Measurements from ENCODE around the gene WBP2.

Gene WBP2

GRCh38 chr17:75855310-75856061 is at the start of gene WBP2:
Gene WBP2, minus strand, starts transcription at chr17:75855335. Its CDS starts 38 bp downstream, at chr17:75855297.
- DNase-seq (ENCODE audit: low read depth in 2 of 2, low spot score in 1 of 2), result peak; percentile 93 to 98

- no peak for DNase-seq (ENCODE audit: low read depth in 2 of 2, low spot score in 1 of 2)
Observed at GRCh38 chr17:75902406-75902805, 47.3 kb upstream of the WBP2 start.

DNA sequence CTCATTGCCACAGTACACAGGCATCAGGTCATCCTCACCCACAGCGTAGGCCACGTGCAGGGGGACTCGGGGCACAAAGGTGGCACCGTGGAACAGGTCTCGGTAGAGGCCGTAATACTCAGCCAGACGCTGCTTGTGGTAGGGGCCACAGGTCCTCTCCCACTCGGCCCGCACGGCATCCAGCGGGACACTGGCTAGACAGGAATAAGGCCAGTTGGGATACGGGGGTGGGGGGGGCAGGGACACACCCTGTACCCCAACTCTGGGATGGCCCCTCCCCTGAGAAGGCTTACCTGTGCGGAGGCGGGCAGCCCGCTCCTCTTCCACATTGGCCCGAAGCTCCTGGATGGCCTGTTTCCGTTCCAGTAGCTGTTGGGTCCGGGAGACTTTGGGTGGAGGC is 46.6 kb upstream of the WBP2 start:
- no peak for DNase-seq (ENCODE audit: low read depth in 2 of 2, low spot score in 1 of 2)

DNA sequence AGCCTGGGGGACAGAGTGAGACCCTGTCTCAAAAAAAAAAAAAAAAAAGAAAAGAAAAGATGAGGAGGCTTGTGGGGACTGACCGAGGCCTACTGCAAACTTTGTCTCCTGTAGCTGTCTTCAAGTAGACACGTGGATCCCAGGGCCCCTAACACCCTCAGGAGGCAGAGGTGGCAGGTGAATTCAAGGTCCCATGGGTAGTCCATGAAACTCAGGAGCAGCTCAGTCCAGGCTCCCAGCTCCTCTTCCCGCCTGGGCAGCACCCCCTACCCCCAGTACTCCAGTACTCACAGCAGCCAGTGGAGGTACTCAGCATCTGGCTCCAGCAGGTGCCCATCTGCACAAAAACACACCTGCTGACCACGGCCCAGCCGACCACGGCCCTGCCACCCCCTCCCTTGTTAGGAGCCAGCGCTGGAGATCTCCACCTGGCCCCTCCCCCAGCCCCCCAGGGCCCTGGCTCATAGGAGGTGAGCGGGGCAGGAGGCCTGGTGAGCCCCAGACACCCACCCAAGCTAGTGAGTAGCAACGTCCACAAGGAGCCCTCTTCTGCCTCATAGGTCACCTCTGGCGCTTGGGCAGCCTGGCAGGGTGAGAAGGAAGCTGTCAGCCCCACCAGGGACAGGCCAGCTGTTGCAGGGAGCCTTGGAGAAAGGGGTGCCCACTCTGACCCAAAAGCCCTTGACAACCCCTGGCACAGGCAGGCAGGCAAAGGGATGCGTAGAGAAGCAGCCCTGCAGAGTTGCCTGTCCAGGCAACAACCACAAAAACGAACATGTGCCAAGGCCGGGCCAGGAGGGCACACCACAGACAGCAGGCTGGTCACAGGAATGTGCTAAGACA is 45.8 kb upstream of the WBP2 start:
- no peak for DNase-seq (ENCODE audit: low read depth in 2 of 2, low spot score in 1 of 2)

GRCh38 chr17:75899767-75900468 is 44.8 kb upstream of the WBP2 start:
- no peak for DNase-seq (ENCODE audit: low read depth in 2 of 2, low spot score in 1 of 2)

GRCh38 chr17:75899353-75899752 is 44.2 kb upstream of the WBP2 start:
- no peak for DNase-seq (ENCODE audit: low read depth in 2 of 2, low spot score in 1 of 2)

DNA sequence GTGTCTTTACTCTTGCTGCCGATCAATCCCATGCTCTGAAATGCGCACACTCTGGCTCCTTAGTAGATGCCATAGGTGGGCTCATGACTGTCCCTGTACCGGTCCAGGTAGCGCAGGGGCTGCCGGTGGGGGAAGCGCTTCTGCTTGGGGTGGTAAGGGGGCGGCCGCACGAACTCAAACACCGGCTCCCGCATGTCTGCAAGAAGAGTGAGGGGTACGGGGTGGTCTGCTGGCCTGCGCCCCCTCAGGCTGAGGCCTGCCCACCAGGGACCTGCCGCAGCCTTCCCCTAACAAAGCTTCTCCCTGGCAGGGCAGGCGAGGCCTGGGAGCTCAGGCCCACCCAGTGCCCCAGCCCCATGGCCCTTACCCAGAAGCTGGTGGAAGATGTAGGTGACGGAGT is 43.7 kb upstream of the WBP2 start:
- DNase-seq (ENCODE audit: low read depth in 2 of 2, low spot score in 1 of 2), result no peak

DNA sequence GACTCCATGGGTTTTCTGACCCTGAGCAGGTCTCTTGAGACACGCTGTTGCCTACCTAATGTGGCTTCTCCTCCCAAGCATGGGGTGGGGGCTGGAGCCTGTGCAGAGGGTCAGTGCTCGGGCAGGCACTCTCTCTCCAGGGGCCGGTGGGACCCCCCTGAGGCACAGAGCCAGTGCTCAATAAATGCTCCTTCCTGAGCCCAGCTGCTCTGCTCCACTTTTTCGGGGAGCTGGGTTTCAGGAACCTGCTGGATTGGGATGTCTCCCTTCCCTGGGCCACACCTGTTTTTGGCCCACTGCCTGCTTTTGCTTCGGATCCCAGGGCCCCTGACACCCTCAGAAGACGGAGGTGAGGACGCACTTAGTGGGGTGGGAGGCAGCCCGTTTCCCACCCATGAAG is 42.9 kb upstream of the WBP2 start:
- no peak for DNase-seq (ENCODE audit: low read depth in 2 of 2, low spot score in 1 of 2)

DNA sequence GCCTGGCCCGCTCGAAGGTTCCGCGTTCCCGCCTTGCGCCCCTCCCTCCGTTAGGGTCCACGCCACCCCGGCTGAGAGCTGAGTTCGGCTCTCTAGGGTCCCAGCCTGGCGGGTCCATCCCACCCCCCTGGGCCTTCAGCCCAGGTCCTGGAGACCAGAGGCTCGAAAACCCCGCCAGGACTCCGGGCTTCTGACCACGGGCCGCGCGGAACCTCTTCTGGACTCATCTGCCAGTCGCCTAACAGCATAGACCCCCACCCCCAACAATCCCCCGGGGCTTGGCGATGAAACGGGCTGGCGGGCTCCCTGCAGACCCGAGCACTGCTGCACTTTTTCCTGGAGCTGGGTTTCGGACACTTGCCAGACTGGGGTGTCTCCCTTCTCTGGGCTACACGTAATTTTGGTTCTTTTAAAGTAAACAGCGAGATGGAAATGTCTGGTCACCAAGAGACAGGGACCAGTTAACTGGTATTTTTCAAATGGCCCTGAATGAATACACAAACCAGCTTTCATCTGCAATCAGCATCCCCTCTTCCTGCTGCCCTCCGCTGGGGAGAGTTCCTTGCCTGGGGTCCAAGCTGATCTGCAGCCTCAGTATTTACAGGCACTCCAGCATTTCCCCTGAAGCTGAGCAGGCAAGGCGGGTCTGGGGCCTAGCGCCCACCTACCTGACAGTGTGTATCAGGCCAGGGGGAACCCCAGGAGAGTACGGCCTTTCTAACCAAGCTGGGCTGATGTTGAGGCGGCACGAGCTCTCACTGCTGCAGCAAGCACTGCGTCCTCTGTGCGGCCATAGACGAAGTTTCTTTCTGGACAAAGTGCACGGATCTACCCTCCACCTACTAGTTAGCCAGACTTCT is 42.3 kb upstream of the WBP2 start:
- DNase-seq (ENCODE audit: low read depth in 2 of 2, low spot score in 1 of 2), result no peak

GRCh38 chr17:75896415-75897159 is 41.5 kb upstream of the WBP2 start, which contains the start of gene TRIM65:
Gene TRIM65, minus strand, starts transcription at chr17:75896951. Its CDS starts 14 bp downstream, at chr17:75896937.
- DNase-seq (ENCODE audit: low read depth in 2 of 2, low spot score in 1 of 2), result peak; percentile 45 to 52

GRCh38 chr17:75895370-75896155 is 40.4 kb upstream of the WBP2 start:
- DNase-seq (ENCODE audit: low read depth in 2 of 2, low spot score in 1 of 2), result no peak

DNA sequence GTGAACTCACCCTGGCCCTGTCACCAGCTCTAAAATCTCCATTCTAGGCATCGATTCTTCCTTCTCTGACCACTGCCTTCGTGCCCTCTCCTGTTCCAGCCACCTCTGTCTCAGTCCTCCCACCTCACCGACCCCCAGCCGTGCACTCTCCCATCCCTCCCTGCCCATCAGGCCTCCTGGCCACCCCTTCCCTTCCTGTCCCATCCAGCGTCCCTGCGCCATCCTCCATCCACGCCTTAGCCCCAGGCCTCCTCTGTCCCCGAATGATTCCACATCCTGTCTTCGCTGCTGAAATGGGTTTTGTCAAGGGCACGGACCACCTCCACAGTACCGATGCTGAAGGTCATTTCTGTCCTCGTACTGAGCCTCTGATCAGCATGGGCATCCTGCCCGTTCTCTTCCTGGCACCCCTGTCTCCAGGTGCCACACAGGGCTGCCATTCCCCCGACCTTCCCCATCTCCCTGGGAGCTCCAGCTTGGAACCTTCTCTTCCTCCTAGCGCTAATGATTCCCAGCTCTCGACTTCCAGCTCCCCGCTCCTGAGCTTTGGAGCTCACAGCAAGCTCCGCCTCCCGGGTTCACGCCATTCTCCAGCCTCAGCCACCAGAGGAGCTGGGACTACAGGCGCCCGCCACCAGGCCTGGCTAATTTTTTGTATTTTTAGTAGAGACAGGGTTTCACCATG is 39.1 kb upstream of the WBP2 start:
- DNase-seq (ENCODE audit: low read depth in 2 of 2, low spot score in 1 of 2), result no peak

- no peak for DNase-seq (ENCODE audit: low read depth in 2 of 2, low spot score in 1 of 2)
Observed at GRCh38 chr17:75893305-75894048, 38.3 kb upstream of the WBP2 start.

DNA sequence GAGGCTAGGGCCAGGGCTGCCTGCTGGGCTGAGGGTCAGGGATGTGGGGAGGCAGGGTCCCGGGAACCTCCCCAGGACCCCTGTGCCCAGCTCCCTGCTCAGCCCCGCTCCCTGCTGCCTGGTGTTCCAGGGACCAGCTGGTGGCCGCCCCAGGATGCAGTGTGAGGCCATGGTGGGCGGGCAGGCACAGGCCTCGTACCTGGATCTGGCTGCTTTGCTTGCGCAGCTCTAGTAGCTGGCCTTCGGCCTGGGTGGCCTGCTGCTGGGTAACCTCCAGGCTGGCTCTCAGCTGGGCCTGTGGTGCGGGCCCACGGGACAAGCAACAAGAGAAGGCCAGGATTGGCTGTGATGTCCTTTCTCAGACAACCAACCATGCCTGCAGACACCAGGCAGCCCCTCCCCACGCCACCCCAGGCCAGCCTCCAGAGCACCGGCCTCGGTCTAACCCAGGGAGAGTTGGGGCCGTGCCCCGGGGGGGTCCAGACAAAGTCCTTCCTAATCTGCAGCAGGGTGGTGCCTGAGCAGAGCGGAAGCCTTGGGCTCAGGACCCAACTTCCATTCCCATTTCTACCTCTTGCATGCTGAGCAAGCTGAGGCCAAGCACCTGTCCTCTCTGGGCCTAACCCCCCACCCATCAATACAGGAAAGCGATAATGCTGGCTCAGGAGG is 37.6 kb upstream of the WBP2 start:
- no peak for DNase-seq (ENCODE audit: low read depth in 2 of 2, low spot score in 1 of 2)

DNA sequence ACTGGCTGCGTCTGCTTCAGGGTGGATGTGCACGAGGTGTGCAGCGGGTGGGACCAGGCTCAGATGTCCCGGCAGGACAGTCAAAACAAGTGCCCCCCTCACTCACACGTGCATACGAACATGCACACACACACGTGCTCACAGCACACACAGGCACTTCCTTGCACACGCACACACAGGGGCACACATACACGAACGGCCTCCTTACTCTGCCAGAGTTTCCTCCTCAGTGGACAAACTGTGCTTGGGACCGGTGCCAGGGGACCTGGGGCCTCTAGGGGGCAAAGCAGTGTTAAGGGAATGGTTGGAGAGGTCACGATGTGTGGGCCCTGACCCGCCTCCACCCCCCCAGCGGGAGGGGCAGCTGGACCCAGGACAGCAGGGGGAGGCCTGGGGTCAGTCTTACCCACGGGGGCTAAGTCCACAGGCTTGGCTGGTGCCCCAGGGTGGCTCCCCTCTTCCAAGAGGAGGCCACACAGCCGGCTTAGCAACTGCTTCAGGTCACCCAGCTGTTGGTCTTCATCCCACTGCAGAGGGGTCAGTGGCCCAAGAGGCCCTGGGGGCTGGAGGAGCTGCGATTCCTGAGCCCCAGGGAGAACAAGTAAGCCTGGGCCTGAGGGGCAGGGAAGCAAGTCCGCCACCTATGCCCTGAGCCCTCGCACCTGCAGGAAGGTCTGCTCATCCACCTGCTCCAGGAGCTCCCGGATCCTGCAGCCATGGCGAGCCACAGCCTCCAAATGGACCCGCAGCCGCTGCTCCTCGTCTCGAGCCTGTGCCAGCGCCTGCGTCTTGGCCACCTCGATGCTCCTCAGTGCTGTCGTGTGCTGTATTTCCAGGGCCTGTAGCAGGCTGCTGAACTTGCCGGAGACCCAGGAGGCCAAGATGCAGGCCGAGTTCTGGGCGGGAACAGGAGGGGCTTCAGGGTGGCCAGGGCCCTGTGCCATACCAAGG is 36.7 kb upstream of the WBP2 start:
- no peak for DNase-seq (ENCODE audit: low read depth in 2 of 2, low spot score in 1 of 2)

DNA sequence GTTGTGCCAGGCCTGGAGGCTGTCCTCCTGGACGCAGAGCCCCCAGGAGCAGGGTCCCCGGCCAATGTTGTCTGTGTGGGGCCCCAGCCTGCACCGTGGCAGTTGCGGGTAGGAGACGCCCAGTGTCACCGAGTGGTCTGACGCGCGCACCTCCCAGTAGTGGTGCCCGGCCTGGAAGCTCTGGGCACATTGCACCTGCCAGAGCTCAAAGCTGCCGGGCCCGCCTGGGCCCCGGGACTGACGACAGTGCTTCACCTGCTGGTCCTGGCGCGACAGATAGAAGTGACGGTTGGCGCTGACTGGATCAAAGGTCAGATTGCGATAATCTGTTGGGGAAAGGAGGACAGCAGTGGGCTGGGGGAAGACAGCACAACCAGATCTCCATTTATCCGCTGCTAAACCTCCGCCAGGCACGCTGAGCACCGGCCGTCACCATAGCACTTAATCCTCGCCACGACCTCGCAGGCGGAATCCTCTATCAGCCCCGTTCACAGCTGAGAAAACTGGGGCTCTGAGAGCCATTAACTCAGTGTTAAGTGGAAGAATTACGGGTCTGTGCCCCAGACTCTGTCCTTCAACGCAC is 36.0 kb upstream of the WBP2 start:
- no peak for DNase-seq (ENCODE audit: low read depth in 2 of 2, low spot score in 1 of 2)

All from stimulated activated CD8-positive, alpha-beta memory T cell treated with anti-CD3 and anti-CD28 coated beads, Interleukin-4, amount 100 ng/mL, for 4 hours (primary cell).